Esophagus squamous epithelium (tissue), 4 donors: ENCODE results near the gene RNF121.

Source experiments
- CTCF ChIP-seq, 6 experiments: fragments of 450-650 bp in 4 of 6; fragments of 200-600 bp in 2 of 6; sonication (generic) in 2 of 6; IDR thresholded peaks; one replicate each; pipeline ENCODE4 v1.5.1; 2016 to 2019; ENCODE audit warnings: antibody characterized with exemption in 6 of 6, mild to moderate bottlenecking in 4 of 6, moderate library complexity in 4 of 6
- POLR2A ChIP-seq, 4 donors: fragments of 450-650 bp; IDR thresholded peaks; one replicate each; pipeline ENCODE4 v1.6.1; 2017; ENCODE audit warnings: antibody characterized with exemption in 4 of 4, mild to moderate bottlenecking in 4 of 4, moderate library complexity in 3 of 4

- no peak for TF ChIP-seq POLR2A (IDR thresholded peaks at IDR 0.05)
- TF ChIP-seq CTCF (IDR thresholded peaks at IDR 0.05), result no peak
Observed at GRCh38 chr11:72002841-72003775, 74.3 kb downstream of the RNF121 start.
